ENCODE data around the gene CBX1. TPM values are rescaled to one million over a fixed set of nuclear protein-coding genes. Genes with fewer than 3 reads are reported as not detected.
A peak's percentile ranks its signal among the peaks of the same experiment; 100 is the strongest.

CBX1 gene
- total RNA-seq, 1 experiment from 2014 or later = 126 TPM

GRCh38 chr17:48048384-48049126 lies 52.7 kb downstream of the CBX1 start:
- Mint-ChIP-seq H3K4me1 (ENCODE audit: low read depth, unreplicated experiment) (peaks cover 60% of the 10 kb centered on the region), H3K4me3 (ENCODE audit: low read depth, unreplicated experiment) (peak overlapping the region; percentile 94), H3K36me3 (ENCODE audit: insufficient read depth, unreplicated experiment) (peaks cover 76% of the 10 kb centered on the region), H3K27me3 (ENCODE audit: unreplicated experiment) (no peaks in the 10 kb centered on the region), H3K27ac (ENCODE audit: unreplicated experiment) (peak overlapping the region; percentile 88), H3K9me3 (ENCODE audit: low read depth, unreplicated experiment) (no peaks in the 10 kb centered on the region)
- intact Hi-C loops (cut with micrococcal nuclease; ENCODE audit: unreplicated experiment) = loop anchor here (5.0 kb wide), 1 partner anchor 59 kb away; the partner anchor contains the start of gene SNX11
- peak; percentile 95 for DNase-seq
- BruUV-seq (replicated peaks) = no TSS peak
- CTCF ChIA-PET = interaction anchor here (0.5 to 4.0 kb wide), 22 partner anchors 8 to 742 kb away, joined by 3 to 19 read pairs (median 4); partner anchors contain the start of genes CBX1 and CDK5RAP3
- no peak for TF ChIP-seq CTCF (IDR thresholded peaks at IDR 0.05; ENCODE audit: unreplicated experiment)

- TF ChIP-seq CTCF (IDR thresholded peaks at IDR 0.05; ENCODE audit: unreplicated experiment) = no peak
- no TSS peak for BruUV-seq (replicated peaks)
- CTCF ChIA-PET = interaction anchor here (0.6 to 4.0 kb wide), 13 partner anchors 9 to 156 kb away, joined by 3 to 19 read pairs (median 6); partner anchors contain the start of genes CBX1 and CDK5RAP3
- peaks cover 69% of the 10 kb centered on the region for H3K36me3 Mint-ChIP-seq (ENCODE audit: insufficient read depth, unreplicated experiment)
- peaks cover 53% of the 10 kb centered on the region for H3K4me1 Mint-ChIP-seq (ENCODE audit: low read depth, unreplicated experiment)
- peak within 1 kb of the TSS; percentile 94 for H3K4me3 Mint-ChIP-seq (ENCODE audit: low read depth, unreplicated experiment)
- no peaks in the 10 kb centered on the region for H3K27me3 Mint-ChIP-seq (ENCODE audit: unreplicated experiment)
- peak within 1 kb of the TSS; percentile 88 for H3K27ac Mint-ChIP-seq (ENCODE audit: unreplicated experiment)
- intact Hi-C loops (cut with micrococcal nuclease; ENCODE audit: unreplicated experiment) = loop anchor here (5.0 kb wide), 1 partner anchor 59 kb away; the partner anchor contains the start of gene SNX11
- no peaks in the 10 kb centered on the region for H3K9me3 Mint-ChIP-seq (ENCODE audit: low read depth, unreplicated experiment)
- peak; percentile 100 for DNase-seq
These were observed 53.4 kb downstream of the CBX1 start, which contains the start of gene NFE2L1 for GRCh38 chr17:48047741-48048383. Gene NFE2L1 (plus strand): TSS chr17:48048359. CDS start chr17:48051119, 2,760 bp downstream.

DNA sequence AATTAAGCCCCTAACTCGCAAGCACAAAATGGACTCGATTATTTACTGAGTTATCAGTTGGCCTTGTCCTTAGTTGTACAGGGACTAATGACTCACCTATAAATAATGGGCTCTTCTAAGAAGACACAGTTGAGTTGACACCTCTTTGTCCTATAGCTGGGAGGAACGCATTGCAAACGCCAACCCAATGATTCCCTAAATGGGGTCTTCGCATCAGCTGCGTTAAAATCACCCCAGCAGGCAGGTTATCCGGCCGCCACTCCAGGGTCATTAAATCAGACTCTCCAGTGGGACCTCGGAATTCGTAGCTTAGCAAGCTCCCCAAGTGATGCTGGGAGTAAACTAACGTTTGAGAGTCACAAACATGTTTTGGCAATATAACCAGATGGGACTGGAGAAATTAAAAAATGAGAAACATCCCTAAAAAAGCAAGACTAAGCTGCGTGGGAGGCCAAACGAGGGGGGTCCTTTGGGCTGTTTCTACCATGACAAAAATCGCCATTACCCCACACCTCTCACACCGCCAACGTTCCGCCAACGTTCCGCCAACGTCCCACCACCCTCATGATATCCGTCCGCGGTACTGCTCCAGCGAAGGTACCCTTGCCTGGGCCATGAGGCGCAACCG lies 54.1 kb downstream of the CBX1 start:
- DNase-seq = no peak
- Mint-ChIP-seq H3K27me3 (ENCODE audit: unreplicated experiment) (no peaks in the 10 kb centered on the region), H3K4me3 (ENCODE audit: low read depth, unreplicated experiment) (peak overlapping the region; percentile 94), H3K9me3 (ENCODE audit: low read depth, unreplicated experiment) (no peaks in the 10 kb centered on the region), H3K27ac (ENCODE audit: unreplicated experiment) (peak overlapping the region; percentile 88), H3K4me1 (ENCODE audit: low read depth, unreplicated experiment) (peaks cover 46% of the 10 kb centered on the region), H3K36me3 (ENCODE audit: insufficient read depth, unreplicated experiment) (peaks cover 65% of the 10 kb centered on the region)
- intact Hi-C loops (cut with micrococcal nuclease; ENCODE audit: unreplicated experiment) = loop anchor here (5.0 kb wide), 1 partner anchor 60 kb away; the partner anchor contains the start of gene SNX11
- TSS peak; percentile 85 for BruUV-seq (replicated peaks)
- TF ChIP-seq CTCF (IDR thresholded peaks at IDR 0.05; ENCODE audit: unreplicated experiment) = no peak
- CTCF ChIA-PET = interaction anchor here (0.7 to 4.0 kb wide), 6 partner anchors 20 to 84 kb away, joined by 3 to 19 read pairs (median 6); partner anchors contain the start of gene CDK5RAP3

GRCh38 chr17:48046296-48046695 lies 55.0 kb downstream of the CBX1 start:
- intact Hi-C loops (cut with micrococcal nuclease; ENCODE audit: unreplicated experiment) = loop anchor here (5.0 kb wide), 1 partner anchor 61 kb away; the partner anchor contains the start of gene SNX11
- CTCF ChIA-PET = interaction anchor here (3.1 to 4.0 kb wide), 2 partner anchors 20 to 21 kb away, joined by 18 to 19 read pairs; no protein-coding TSS in a partner anchor
- Mint-ChIP-seq H3K27ac (ENCODE audit: unreplicated experiment) (peak overlapping the region; percentile 88), H3K9me3 (ENCODE audit: low read depth, unreplicated experiment) (no peaks in the 10 kb centered on the region), H3K4me3 (ENCODE audit: low read depth, unreplicated experiment) (peak overlapping the region; percentile 94), H3K4me1 (ENCODE audit: low read depth, unreplicated experiment) (peaks cover 37% of the 10 kb centered on the region), H3K27me3 (ENCODE audit: unreplicated experiment) (no peaks in the 10 kb centered on the region), H3K36me3 (ENCODE audit: insufficient read depth, unreplicated experiment) (peaks cover 57% of the 10 kb centered on the region)
- BruUV-seq (replicated peaks) = no TSS peak
- no peak for DNase-seq
- TF ChIP-seq CTCF (IDR thresholded peaks at IDR 0.05; ENCODE audit: unreplicated experiment) = no peak

Data from Calu3 (cell line).